Nephron (organoid): ENCODE results near the gene GPX6.
"Not testable (repeated sequence)": the region's sequence is repeated elsewhere in the genome, so short reads cannot be mapped to it uniquely, and the experiment has no call there.

Experiments
- H3K27ac Mint-ChIP-seq, 3 experiments: 2 replicates each; pipeline ENCODE4 v1.8.0; 2020; ENCODE audit warnings: mixed read lengths in 3 of 3, mild to moderate bottlenecking in 2 of 3, moderate library complexity in 1 of 3
- H3K27me3 Mint-ChIP-seq: 2 replicates; pipeline ENCODE4 v1.8.0; 2021; ENCODE audit warnings: low read depth, mild to moderate bottlenecking, moderate library complexity, mixed read lengths
- H3K36me3 Mint-ChIP-seq: 2 replicates; pipeline ENCODE4 v1.8.0; 2020; ENCODE audit warnings: low read depth, mixed read lengths
- H3K4me1 Mint-ChIP-seq: 2 replicates; pipeline ENCODE4 v1.8.0; 2020; ENCODE audit warnings: mixed read lengths
- H3K4me3 Mint-ChIP-seq, 3 experiments: 2 replicates each; pipeline ENCODE4 v1.8.0; 2020; ENCODE audit warnings: mild to moderate bottlenecking in 3 of 3, mixed read lengths in 3 of 3, moderate library complexity in 2 of 3
- H3K9me3 Mint-ChIP-seq: 2 replicates; pipeline ENCODE4 v1.8.0; 2020; ENCODE audit warnings: mixed read lengths
- CTCF ChIP-seq, 3 experiments: fragments of 200-600 bp; sonication (generic); IDR thresholded peaks; one replicate each; pipeline ENCODE4 v1.5.0; 2021; ENCODE audit warnings: antibody characterized with exemption in 3 of 3; ENCODE audit not compliant: unreplicated experiment in 3 of 3

Gene GPX6

GRCh38 chr6:28522594-28523240 is 7.1 kb upstream of the GPX6 start:
- peak overlapping the region in 1 of 3 experiments; percentile 3 for H3K27ac Mint-ChIP-seq
- H3K27me3 Mint-ChIP-seq = peaks cover 28% of the 10 kb centered on the region
- H3K4me1 Mint-ChIP-seq = peaks cover 14% of the 10 kb centered on the region
- H3K36me3 Mint-ChIP-seq = no peaks in the 10 kb centered on the region
- H3K4me3 Mint-ChIP-seq = no peak overlapping the region
- H3K9me3 Mint-ChIP-seq = no peaks in the 10 kb centered on the region
- no peak for TF ChIP-seq CTCF (IDR thresholded peaks at IDR 0.05; ENCODE audit: unreplicated experiment in 3 of 3)

- Mint-ChIP-seq H3K4me1 (peaks cover 8% of the 10 kb centered on the region), H3K4me3 (no peak overlapping the region), H3K9me3 (no peaks in the 10 kb centered on the region), H3K36me3 (no peaks in the 10 kb centered on the region), H3K27ac (no peak overlapping the region), H3K27me3 (peaks cover 33% of the 10 kb centered on the region)
- no peak for TF ChIP-seq CTCF (IDR thresholded peaks at IDR 0.05; ENCODE audit: unreplicated experiment in 3 of 3)
These were observed 2.4 kb upstream of the GPX6 start for GRCh38 chr6:28517964-28518363.

- H3K27me3 Mint-ChIP-seq, H3K36me3 Mint-ChIP-seq, H3K9me3 Mint-ChIP-seq, H3K27ac Mint-ChIP-seq, H3K4me1 Mint-ChIP-seq, H3K4me3 Mint-ChIP-seq: not testable (repeated sequence)
These were observed 3.2 kb downstream of the GPX6 start for GRCh38 chr6:28512387-28512786.

- Mint-ChIP-seq H3K9me3 (no peaks in the 10 kb centered on the region), H3K36me3 (no peaks in the 10 kb centered on the region), H3K4me3 (no peak overlapping the region), H3K27me3 (peaks cover 9% of the 10 kb centered on the region), H3K27ac (no peak overlapping the region), H3K4me1 (no peaks in the 10 kb centered on the region)
- TF ChIP-seq CTCF (IDR thresholded peaks at IDR 0.05; ENCODE audit: unreplicated experiment in 3 of 3) = no peak
These were observed 3.8 kb downstream of the GPX6 start for GRCh38 chr6:28511628-28512300.

- Mint-ChIP-seq H3K4me3 (no peak overlapping the region), H3K9me3 (no peaks in the 10 kb centered on the region), H3K27ac (no peak overlapping the region), H3K27me3 (peaks cover 8% of the 10 kb centered on the region), H3K4me1 (no peaks in the 10 kb centered on the region), H3K36me3 (no peaks in the 10 kb centered on the region)
- no peak for TF ChIP-seq CTCF (IDR thresholded peaks at IDR 0.05; ENCODE audit: unreplicated experiment in 3 of 3)
These were observed 8.7 kb downstream of the GPX6 start for GRCh38 chr6:28506807-28507475.

- Mint-ChIP-seq H3K27me3 (peaks cover 8% of the 10 kb centered on the region), H3K36me3 (no peaks in the 10 kb centered on the region), H3K9me3 (no peaks in the 10 kb centered on the region), H3K4me3 (no peak overlapping the region), H3K27ac (no peak overlapping the region), H3K4me1 (no peaks in the 10 kb centered on the region)
- TF ChIP-seq CTCF (IDR thresholded peaks at IDR 0.05; ENCODE audit: unreplicated experiment in 3 of 3) = no peak
These were observed 9.9 kb downstream of the GPX6 start for GRCh38 chr6:28505733-28506132.

GRCh38 chr6:28502709-28503305 is 12.8 kb downstream of the GPX6 start:
- H3K27ac Mint-ChIP-seq = peak overlapping the region in 1 of 3 experiments; percentile 66
- H3K4me3 Mint-ChIP-seq, H3K9me3 Mint-ChIP-seq, H3K27me3 Mint-ChIP-seq, H3K36me3 Mint-ChIP-seq, H3K4me1 Mint-ChIP-seq: not testable (repeated sequence)

- H3K9me3 Mint-ChIP-seq, H3K4me3 Mint-ChIP-seq, H3K27ac Mint-ChIP-seq, H3K27me3 Mint-ChIP-seq, H3K4me1 Mint-ChIP-seq, H3K36me3 Mint-ChIP-seq: not testable (repeated sequence)
These were observed 13.5 kb downstream of the GPX6 start for GRCh38 chr6:28502136-28502535.
